HCT116 (cell line): Measurements from ENCODE around the gene EIPR1. TPM values are rescaled to one million over a fixed set of nuclear protein-coding genes. Genes with fewer than 3 reads are reported as not detected.

Experiments used
- ATAC-seq: fragments of 200-7000 bp; cut with Tn5 transposase; 2 replicates; pipeline ENCODE4 v1.9.1; 2020; ENCODE audit warnings: mild to moderate bottlenecking, moderate library complexity
- BruUV-seq: library from RNA; stranded (reverse); fragments of 400-500 nt; replicated peaks from 2 replicates; lab custom pipeline; 2021; lab: Mats Ljungman, UMichigan
- CTCF ChIA-PET: fragments of 300-600 bp; sonication (Branson Sonifier 250); formaldehyde crosslinking; loops from one replicate; lab custom pipeline; 2021; ENCODE audit warnings: antibody characterized with exemption; lab: Charles Lee
- POLR2A ChIA-PET: fragments of 300-600, 350-600 bp; sonication (Branson Sonifier 250); formaldehyde crosslinking; loops from one replicate; lab custom pipeline; 2021; ENCODE audit warnings: antibody characterized with exemption; lab: Charles Lee
- RAD21 ChIA-PET, 2 experiments: fragments of 300-600 bp; sonication (Branson Sonifier 250); formaldehyde crosslinking; loops; one replicate each; lab custom pipeline; 2023; ENCODE audit warnings: low total read pairs in 2 of 2; ENCODE audit not compliant: uncharacterized antibody in 2 of 2, unreplicated experiment in 2 of 2, low non-redundant PET in 1 of 2; lab: Charles Lee
- DNase-seq: peaks from one replicate; pipeline ENCODE4 v3.0.0-alpha.2; 2010; ENCODE audit warnings: low read depth, low spot score
- H2AFZ ChIP-seq: fragments of 200-600 bp; shearing (Covaris generic), sonication (generic); 2 replicates; pipeline ENCODE4 v1.6.1; 2017; ENCODE audit warnings: low read depth, mixed run types, mixed read lengths, antibody characterized with exemption, low read length; ENCODE audit not compliant: poor library complexity, severe bottlenecking
- H3K27ac ChIP-seq: 2 replicates; pipeline ENCODE4 v1.5.1; 2012; ENCODE audit warnings: low read depth, low read length
- H3K27me3 ChIP-seq: fragments of 200-600 bp; sonication (generic); 2 replicates; pipeline ENCODE4 v1.6.1; 2016; ENCODE audit warnings: mixed run types, low read length, mixed read lengths; ENCODE audit not compliant: insufficient read depth
- H3K36me3 ChIP-seq, 2 experiments: fragments of 200-500 bp in 1 of 2; fragments of 200-600 bp in 1 of 2; sonication (Bioruptor generic) in 1 of 2; sonication (generic) in 1 of 2; 2 replicates each; pipeline versions ENCODE4 v1.5.1 to v1.6.1; 2014 to 2016; ENCODE audit warnings: low read length in 2 of 2, inconsistent platforms in 1 of 2, mixed read lengths in 1 of 2, mixed run types in 1 of 2; ENCODE audit not compliant: insufficient read depth in 2 of 2, control insufficient read depth in 1 of 2
- H3K4me1 ChIP-seq, 2 experiments: fragments of 200-600 bp in 1 of 2; sonication (generic) in 1 of 2; 2 replicates each; pipeline versions ENCODE4 v1.5.1 to v1.6.1; 2012 to 2017; ENCODE audit warnings: low read length in 2 of 2, inconsistent platforms in 1 of 2, mild to moderate bottlenecking in 1 of 2, mixed read lengths in 1 of 2, mixed run types in 1 of 2, moderate library complexity in 1 of 2; ENCODE audit not compliant: insufficient read depth in 2 of 2, control insufficient read depth in 1 of 2
- H3K4me2 ChIP-seq: fragments of 200-600 bp; sonication (generic); 2 replicates; pipeline ENCODE4 v1.6.1; 2017; ENCODE audit warnings: mixed run types, low read length, mixed read lengths
- H3K4me3 ChIP-seq, 2 experiments: fragments of 200-600 bp in 1 of 2; sonication (generic) in 1 of 2; replicated peaks in 1 of 2; 2 replicates each; pipeline ENCODE4 v1.5.1; 2011 to 2016; ENCODE audit warnings: low read length in 2 of 2, control low read depth in 1 of 2, low read depth in 1 of 2, mild to moderate bottlenecking in 1 of 2, mixed read lengths in 1 of 2, mixed run types in 1 of 2
- H3K79me2 ChIP-seq: fragments of 200-600 bp; sonication (generic); 2 replicates; pipeline ENCODE4 v1.6.1; 2017; ENCODE audit warnings: mild to moderate bottlenecking, mixed run types, low read length, moderate library complexity, mixed read lengths; ENCODE audit not compliant: insufficient read depth
- H3K9ac ChIP-seq: fragments of 200-600 bp; sonication (generic); 2 replicates; pipeline ENCODE4 v1.6.1; 2016; ENCODE audit warnings: low read length, mixed read lengths
- H3K9me2 ChIP-seq: fragments of 200-600 bp; sonication (generic), shearing (Covaris generic); 2 replicates; pipeline ENCODE4 v1.6.1; 2017; ENCODE audit warnings: mixed run types, mild to moderate bottlenecking, moderate library complexity; ENCODE audit not compliant: insufficient read depth
- H3K9me3 ChIP-seq, 2 experiments: fragments of 200-500 bp in 1 of 2; fragments of 200-600 bp in 1 of 2; sonication (Bioruptor generic) in 1 of 2; sonication (generic) in 1 of 2; 2 replicates each; pipeline ENCODE4 v1.6.1; 2014 to 2017; ENCODE audit warnings: low read length in 2 of 2, mixed read lengths in 2 of 2, inconsistent platforms in 1 of 2, low read depth in 1 of 2, mild to moderate bottlenecking in 1 of 2, mixed run types in 1 of 2, moderate library complexity in 1 of 2; ENCODE audit not compliant: control insufficient read depth in 1 of 2, insufficient read depth in 1 of 2
- H4K20me1 ChIP-seq: fragments of 200-600 bp; sonication (generic), shearing (Covaris generic); 2 replicates; pipeline ENCODE4 v1.6.1; 2017; ENCODE audit warnings: mixed run types, mild to moderate bottlenecking, moderate library complexity; ENCODE audit not compliant: insufficient read depth
- CBX3 ChIP-seq: IDR thresholded peaks from 2 replicates; pipeline ENCODE4 v1.6.1; 2012; ENCODE audit warnings: low read depth
- CEBPB ChIP-seq: IDR thresholded peaks from 2 replicates; pipeline ENCODE4 v1.6.1; 2012; ENCODE audit warnings: low read depth
- EGR1 ChIP-seq: IDR thresholded peaks from 2 replicates; pipeline ENCODE4 v1.6.1; 2012; ENCODE audit warnings: low read depth
- EZH2 ChIP-seq: fragments of 200-600 bp; sonication (generic); IDR thresholded peaks from 2 replicates; pipeline ENCODE4 v1.6.1; 2017; ENCODE audit warnings: antibody characterized with exemption, mixed run types
- FOSL1 ChIP-seq: IDR thresholded peaks from 2 replicates; pipeline ENCODE4 v1.6.1; 2012; ENCODE audit warnings: low read depth
- POLR2A ChIP-seq: IDR thresholded peaks from 2 replicates; pipeline ENCODE4 v1.7.0; 2011; ENCODE audit warnings: borderline replicate concordance; ENCODE audit not compliant: insufficient read depth, insufficient read length; ENCODE audit errors: extremely low read depth
- RAD21 ChIP-seq: IDR thresholded peaks from 2 replicates; pipeline ENCODE4 v1.6.1; 2012; ENCODE audit warnings: low read depth, mild to moderate bottlenecking
- SIN3A ChIP-seq: IDR thresholded peaks from 2 replicates; pipeline ENCODE4 v1.6.1; 2012; ENCODE audit warnings: low read depth
- SP1 ChIP-seq: IDR thresholded peaks from 2 replicates; pipeline ENCODE4 v1.6.1; 2012; ENCODE audit warnings: low read depth
- TCF7L2 ChIP-seq: IDR thresholded peaks from 2 replicates; pipeline ENCODE4 v1.7.0; 2011; ENCODE audit warnings: borderline replicate concordance, inconsistent platforms; ENCODE audit not compliant: insufficient read depth, insufficient read length; ENCODE audit errors: extremely low read depth
- YY1 ChIP-seq: IDR thresholded peaks from 2 replicates; pipeline ENCODE4 v1.6.1; 2011; ENCODE audit warnings: low read length, low read depth, moderate library complexity, mild to moderate bottlenecking; ENCODE audit not compliant: insufficient replicate concordance; ENCODE audit errors: extremely low read depth
- ZFX ChIP-seq: fragments of 450-650 bp; IDR thresholded peaks from 2 replicates; pipeline ENCODE4 v1.6.1; 2017
- intact Hi-C: fragments of 100-400 bp; cut with micrococcal nuclease; formaldehyde crosslinking; loops from 2 replicates; pipeline ENCODE4 v1.10.0; 2022
- total RNA-seq: library from RNA; stranded (reverse); gene quantifications from one replicate; pipeline ENCODE4 v1.2.1, GENCODE V29; 2021; ENCODE audit not compliant: unreplicated experiment
- TF ChIP-seq, protein P1 (sequence below): IDR thresholded peaks from 2 replicates; pipeline ENCODE4 v1.6.1; 2011; ENCODE audit warnings: mild to moderate bottlenecking, low read length, moderate library complexity; ENCODE audit not compliant: insufficient replicate concordance; ENCODE audit errors: extremely low read depth
- TF ChIP-seq, protein P2 (sequence below), 3 experiments: fragments of 200-600 bp in 1 of 3; sonication (generic) in 1 of 3; IDR thresholded peaks in 2 of 3; conservative IDR thresholded peaks in 1 of 3; 2 replicates each; pipeline ENCODE4 v1.5.1; 2012 to 2017; ENCODE audit warnings: low read depth in 2 of 3, low read length in 2 of 3, antibody characterized with exemption in 1 of 3, borderline replicate concordance in 1 of 3, control low read depth in 1 of 3, mild to moderate bottlenecking in 1 of 3, mixed read lengths in 1 of 3, mixed run types in 1 of 3, moderate library complexity in 1 of 3; ENCODE audit not compliant: insufficient read depth in 1 of 3
- TF ChIP-seq, protein P3 (sequence below): IDR thresholded peaks from 2 replicates; pipeline ENCODE4 v1.6.1; 2012; ENCODE audit warnings: low read depth

Gene EIPR1
- total RNA-seq, 1 experiment from 2014 or later: 36.9 TPM

DNA sequence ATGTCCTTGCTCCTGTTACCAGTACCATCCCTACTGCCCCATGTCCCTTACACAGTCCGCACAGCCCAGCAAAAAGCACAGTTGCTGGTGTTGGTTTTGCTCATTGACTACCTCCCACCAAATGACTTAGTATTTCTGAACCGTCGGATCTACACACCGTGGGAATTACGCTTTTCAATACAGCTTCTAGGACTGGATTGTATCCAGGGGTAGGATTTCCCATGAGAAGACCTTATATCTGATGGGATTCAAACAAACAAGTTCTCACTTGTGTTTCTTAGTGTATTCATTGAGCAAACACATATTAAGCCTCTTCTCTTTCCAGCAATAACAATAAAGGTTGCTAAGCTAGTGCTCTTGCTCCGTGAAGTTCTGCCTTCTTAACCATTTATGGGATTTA, 27.7 kb upstream of the EIPR1 start:
- Histone ChIP-seq H3K9me3 (no peaks in the 10 kb centered on the region), H3K9ac (no peak overlapping the region), H3K4me1 (no peaks in the 10 kb centered on the region), H3K36me3 (peaks cover 5 to 6% of the 10 kb centered on the region in 2 experiments; a peak in 3 of 4 replicates), H3K4me3 (no peak overlapping the region), H3K9me2 (no peaks in the 10 kb centered on the region), H3K79me2 (peaks cover 13% of the 10 kb centered on the region; the same call in 1 of the 2 replicates), H4K20me1 (no peaks in the 10 kb centered on the region), H3K27me3 (no peaks in the 10 kb centered on the region), H3K4me2 (no peak overlapping the region), H2AFZ (no peak overlapping the region), H3K27ac (no peak overlapping the region)
- no peak for TF ChIP-seq SIN3A
- no peak for TF ChIP-seq YY1
- TF ChIP-seq, protein P1, sequence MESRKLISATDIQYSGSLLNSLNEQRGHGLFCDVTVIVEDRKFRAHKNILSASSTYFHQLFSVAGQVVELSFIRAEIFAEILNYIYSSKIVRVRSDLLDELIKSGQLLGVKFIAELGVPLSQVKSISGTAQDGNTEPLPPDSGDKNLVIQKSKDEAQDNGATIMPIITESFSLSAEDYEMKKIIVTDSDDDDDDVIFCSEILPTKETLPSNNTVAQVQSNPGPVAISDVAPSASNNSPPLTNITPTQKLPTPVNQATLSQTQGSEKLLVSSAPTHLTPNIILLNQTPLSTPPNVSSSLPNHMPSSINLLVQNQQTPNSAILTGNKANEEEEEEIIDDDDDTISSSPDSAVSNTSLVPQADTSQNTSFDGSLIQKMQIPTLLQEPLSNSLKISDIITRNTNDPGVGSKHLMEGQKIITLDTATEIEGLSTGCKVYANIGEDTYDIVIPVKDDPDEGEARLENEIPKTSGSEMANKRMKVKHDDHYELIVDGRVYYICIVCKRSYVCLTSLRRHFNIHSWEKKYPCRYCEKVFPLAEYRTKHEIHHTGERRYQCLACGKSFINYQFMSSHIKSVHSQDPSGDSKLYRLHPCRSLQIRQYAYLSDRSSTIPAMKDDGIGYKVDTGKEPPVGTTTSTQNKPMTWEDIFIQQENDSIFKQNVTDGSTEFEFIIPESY: no peak
- TF ChIP-seq, protein P2, sequence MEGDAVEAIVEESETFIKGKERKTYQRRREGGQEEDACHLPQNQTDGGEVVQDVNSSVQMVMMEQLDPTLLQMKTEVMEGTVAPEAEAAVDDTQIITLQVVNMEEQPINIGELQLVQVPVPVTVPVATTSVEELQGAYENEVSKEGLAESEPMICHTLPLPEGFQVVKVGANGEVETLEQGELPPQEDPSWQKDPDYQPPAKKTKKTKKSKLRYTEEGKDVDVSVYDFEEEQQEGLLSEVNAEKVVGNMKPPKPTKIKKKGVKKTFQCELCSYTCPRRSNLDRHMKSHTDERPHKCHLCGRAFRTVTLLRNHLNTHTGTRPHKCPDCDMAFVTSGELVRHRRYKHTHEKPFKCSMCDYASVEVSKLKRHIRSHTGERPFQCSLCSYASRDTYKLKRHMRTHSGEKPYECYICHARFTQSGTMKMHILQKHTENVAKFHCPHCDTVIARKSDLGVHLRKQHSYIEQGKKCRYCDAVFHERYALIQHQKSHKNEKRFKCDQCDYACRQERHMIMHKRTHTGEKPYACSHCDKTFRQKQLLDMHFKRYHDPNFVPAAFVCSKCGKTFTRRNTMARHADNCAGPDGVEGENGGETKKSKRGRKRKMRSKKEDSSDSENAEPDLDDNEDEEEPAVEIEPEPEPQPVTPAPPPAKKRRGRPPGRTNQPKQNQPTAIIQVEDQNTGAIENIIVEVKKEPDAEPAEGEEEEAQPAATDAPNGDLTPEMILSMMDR (IDR thresholded peaks at IDR 0.05 in 2 of 3, conservative IDR thresholded peaks at IDR 0.05 in 1 of 3; ENCODE audit: borderline replicate concordance in 1 of 3, insufficient read depth in 1 of 3, low read depth in 2 of 3, low read length in 2 of 3): no peak
- TF ChIP-seq FOSL1: no peak
- TF ChIP-seq EZH2: no peak
- TF ChIP-seq RAD21: no peak
- TF ChIP-seq ZFX: no peak
- no peak for TF ChIP-seq SP1
- TF ChIP-seq, protein P3, sequence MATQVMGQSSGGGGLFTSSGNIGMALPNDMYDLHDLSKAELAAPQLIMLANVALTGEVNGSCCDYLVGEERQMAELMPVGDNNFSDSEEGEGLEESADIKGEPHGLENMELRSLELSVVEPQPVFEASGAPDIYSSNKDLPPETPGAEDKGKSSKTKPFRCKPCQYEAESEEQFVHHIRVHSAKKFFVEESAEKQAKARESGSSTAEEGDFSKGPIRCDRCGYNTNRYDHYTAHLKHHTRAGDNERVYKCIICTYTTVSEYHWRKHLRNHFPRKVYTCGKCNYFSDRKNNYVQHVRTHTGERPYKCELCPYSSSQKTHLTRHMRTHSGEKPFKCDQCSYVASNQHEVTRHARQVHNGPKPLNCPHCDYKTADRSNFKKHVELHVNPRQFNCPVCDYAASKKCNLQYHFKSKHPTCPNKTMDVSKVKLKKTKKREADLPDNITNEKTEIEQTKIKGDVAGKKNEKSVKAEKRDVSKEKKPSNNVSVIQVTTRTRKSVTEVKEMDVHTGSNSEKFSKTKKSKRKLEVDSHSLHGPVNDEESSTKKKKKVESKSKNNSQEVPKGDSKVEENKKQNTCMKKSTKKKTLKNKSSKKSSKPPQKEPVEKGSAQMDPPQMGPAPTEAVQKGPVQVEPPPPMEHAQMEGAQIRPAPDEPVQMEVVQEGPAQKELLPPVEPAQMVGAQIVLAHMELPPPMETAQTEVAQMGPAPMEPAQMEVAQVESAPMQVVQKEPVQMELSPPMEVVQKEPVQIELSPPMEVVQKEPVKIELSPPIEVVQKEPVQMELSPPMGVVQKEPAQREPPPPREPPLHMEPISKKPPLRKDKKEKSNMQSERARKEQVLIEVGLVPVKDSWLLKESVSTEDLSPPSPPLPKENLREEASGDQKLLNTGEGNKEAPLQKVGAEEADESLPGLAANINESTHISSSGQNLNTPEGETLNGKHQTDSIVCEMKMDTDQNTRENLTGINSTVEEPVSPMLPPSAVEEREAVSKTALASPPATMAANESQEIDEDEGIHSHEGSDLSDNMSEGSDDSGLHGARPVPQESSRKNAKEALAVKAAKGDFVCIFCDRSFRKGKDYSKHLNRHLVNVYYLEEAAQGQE: no peak
- TF ChIP-seq TCF7L2: no peak
- TF ChIP-seq POLR2A: no peak
- TF ChIP-seq CBX3: no peak
- no peak for TF ChIP-seq CEBPB
- TF ChIP-seq EGR1: no peak
- ChIA-PET CTCF (no interaction called here), RAD21 (no interaction called here), POLR2A (no interaction called here)
- ATAC-seq (no peak), DNase-seq (no peak)
- intact Hi-C loops: no loop called here
- BruUV-seq: no TSS peak
